ENCODE measurements around the gene CSAG2.

CSAG2 gene

DNA sequence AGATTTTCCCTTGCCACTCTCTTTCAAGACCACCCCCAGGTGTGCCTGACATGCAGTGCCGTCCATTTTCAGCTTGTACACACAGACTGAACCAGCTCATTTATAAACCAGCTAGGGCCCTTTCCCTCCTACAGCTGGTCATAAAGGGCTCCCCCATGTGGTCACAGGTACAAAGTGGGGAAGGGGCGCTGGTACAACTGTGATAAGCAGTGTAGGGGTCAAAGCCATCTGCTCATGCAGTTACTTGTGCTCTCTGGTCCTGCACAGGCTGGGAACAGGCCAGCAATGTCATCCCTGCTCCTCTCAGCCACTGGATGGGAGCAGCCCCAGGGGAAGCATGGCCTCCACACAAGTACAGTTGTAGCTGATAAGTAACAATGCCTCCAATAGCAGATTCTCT, 50.8 kb downstream of the CSAG2 start:
- no peak for DNase-seq
